GM23248 (cell line): ENCODE data around the gene PDE3A. TPM values are rescaled to one million over a fixed set of nuclear protein-coding genes. Genes with fewer than 3 reads are reported as not detected.

Source experiments
- DNase-seq: peaks from one replicate; pipeline ENCODE4 v3.0.0-alpha.2; 2015
- H2AFZ ChIP-seq: fragments of 200-600 bp; sonication (generic); 2 replicates; pipeline ENCODE4 v1.6.1; 2016; ENCODE audit warnings: antibody characterized with exemption
- H3F3A ChIP-seq: fragments of 200-600 bp; sonication (generic); 2 replicates; pipeline ENCODE4 v1.6.1; 2016; ENCODE audit warnings: mild to moderate bottlenecking, antibody characterized with exemption, mixed run types; ENCODE audit not compliant: insufficient read depth
- H3K27ac ChIP-seq: fragments of 200-600 bp; sonication (generic); 2 replicates; pipeline ENCODE4 v1.5.1; 2016; ENCODE audit warnings: mild to moderate bottlenecking
- H3K27me3 ChIP-seq: fragments of 200-600 bp; sonication (generic); replicated peaks from 2 replicates; pipeline ENCODE4 v1.6.1; 2016; ENCODE audit warnings: mild to moderate bottlenecking; ENCODE audit not compliant: insufficient read depth
- H3K36me3 ChIP-seq: fragments of 200-600 bp; sonication (generic); 2 replicates; pipeline ENCODE4 v1.6.1; 2016; ENCODE audit warnings: low read depth, mild to moderate bottlenecking
- H3K4me1 ChIP-seq: fragments of 200-600 bp; sonication (generic); 2 replicates; pipeline ENCODE4 v1.6.1; 2016; ENCODE audit warnings: mild to moderate bottlenecking; ENCODE audit not compliant: insufficient read depth
- H3K4me2 ChIP-seq: fragments of 200-600 bp; sonication (generic); one replicate; pipeline ENCODE4 v1.6.1; 2016; ENCODE audit warnings: mild to moderate bottlenecking; ENCODE audit not compliant: unreplicated experiment
- H3K4me3 ChIP-seq: fragments of 200-600 bp; sonication (generic); 2 replicates; pipeline ENCODE4 v1.5.1; 2016; ENCODE audit warnings: mild to moderate bottlenecking
- H3K79me2 ChIP-seq: fragments of 200-600 bp; sonication (generic); 2 replicates; pipeline ENCODE4 v1.6.1; 2016; ENCODE audit warnings: mild to moderate bottlenecking; ENCODE audit not compliant: insufficient read depth
- H3K9ac ChIP-seq: fragments of 200-600 bp; sonication (generic); 2 replicates; pipeline ENCODE4 v1.6.1; 2016; ENCODE audit warnings: mild to moderate bottlenecking
- H3K9me2 ChIP-seq: fragments of 200-600 bp; sonication (generic); 2 replicates; pipeline ENCODE4 v1.6.1; 2016; ENCODE audit warnings: mixed run types, mild to moderate bottlenecking, moderate library complexity; ENCODE audit not compliant: insufficient read depth
- H3K9me3 ChIP-seq: fragments of 200-600 bp; sonication (generic); one replicate; pipeline ENCODE4 v1.6.1; 2017; ENCODE audit warnings: low read depth
- H4K20me1 ChIP-seq: fragments of 200-600 bp; sonication (generic); 2 replicates; pipeline ENCODE4 v1.6.0; 2016; ENCODE audit not compliant: insufficient read depth
- EZH2 ChIP-seq: fragments of 200-600 bp; sonication (generic); IDR thresholded peaks from 2 replicates; pipeline ENCODE4 v1.6.1; 2018; ENCODE audit warnings: antibody characterized with exemption, mild to moderate bottlenecking; ENCODE audit not compliant: insufficient read depth, poor library complexity, severe bottlenecking
- EZH2phosphoT487 ChIP-seq: fragments of 200-600 bp; sonication (generic); IDR thresholded peaks from 2 replicates; pipeline ENCODE4 v1.6.1; 2018; ENCODE audit warnings: antibody characterized with exemption, moderate library complexity, mild to moderate bottlenecking, low read depth; ENCODE audit not compliant: insufficient read depth
- WGBS, 2 experiments: methylation state at CpG; one replicate each; pipeline ENCODE4 v1.1.6; 2015 to 2017; ENCODE audit warnings: low lambda C conversion rate in 2 of 2, low coverage in 1 of 2; ENCODE audit errors: missing lambda C conversion rate in 2 of 2; 5-methylcytosine and 5-hydroxymethylcytosine counted together
- in situ Hi-C: fragments of 300-500 bp; cut with MboI; formaldehyde crosslinking; loops from 2 replicates; pipeline ENCODE4 v1.15.0; 2020
- polyA plus RNA-seq: library from polyadenylated mRNA; unstranded; fragments of >200 nt; fragmentation: Nextera tagmentation; extraction: Ambion mirVana; gene quantifications from 2 replicates; pipeline ENCODE4 v1.2.1, GENCODE V29; 2016
- total RNA-seq: library from RNA; depleted of rRNA; stranded (reverse); fragments of >200 nt; shearing (Covaris generic); gene quantifications from 2 replicates; pipeline ENCODE4 v1.2.3, GENCODE V29; 2014

PDE3A gene
- total and polyA plus RNA-seq, 2 experiments from 2014 or later: 0.11 to 0.43 TPM

GRCh38 chr12:20483776-20484175, 115.4 kb downstream of the PDE3A start:
- Histone ChIP-seq H3K4me1 (peaks cover 31% of the 10 kb centered on the region), H3K4me3 (no peak overlapping the region), H2AFZ (peak overlapping the region; percentile 24; the same call in 1 of the 2 replicates), H3K9ac (no peak overlapping the region), H3K9me2 (no peaks in the 10 kb centered on the region), H4K20me1 (no peaks in the 10 kb centered on the region), H3K4me2 (no peak overlapping the region), H3K9me3 (no peaks in the 10 kb centered on the region), H3K27ac (no peak overlapping the region), H3F3A (peaks cover 10% of the 10 kb centered on the region), H3K27me3 (no peaks in the 10 kb centered on the region), H3K79me2 (no peaks in the 10 kb centered on the region), H3K36me3 (no peaks in the 10 kb centered on the region)
- in situ Hi-C loops: no loop called here
- TF ChIP-seq EZH2 (no peak), EZH2phosphoT487 (no peak)
- DNase-seq: peak; percentile 72
- 73 to 91% methylated on average over 1 of the region's 1 CpG for WGBS, 2 experiments

GRCh38 chr12:20486233-20486632, 117.9 kb downstream of the PDE3A start:
- DNase-seq: peak; percentile 42
- in situ Hi-C loops: no loop called here
- peaks cover 50% of the 10 kb centered on the region for H3K4me1 ChIP-seq
- H3K36me3 ChIP-seq: no peaks in the 10 kb centered on the region
- H2AFZ ChIP-seq: peak overlapping the region; percentile 39
- WGBS, 2 experiments: 79% methylated on average over 2 of the region's 2 CpGs
- H3K4me3 ChIP-seq: no peak overlapping the region
- peak overlapping the region; percentile 56 for H3K4me2 ChIP-seq
- H3K9ac ChIP-seq: no peak overlapping the region; the same call in 1 of the 2 replicates
- TF ChIP-seq EZH2phosphoT487 (no peak), EZH2 (no peak)
- peak overlapping the region; percentile 68 for H3K27ac ChIP-seq
- H3F3A ChIP-seq: peaks cover 33% of the 10 kb centered on the region
- H4K20me1 ChIP-seq: no peaks in the 10 kb centered on the region
- no peaks in the 10 kb centered on the region for H3K79me2 ChIP-seq
- H3K9me2 ChIP-seq: no peaks in the 10 kb centered on the region
- H3K27me3 ChIP-seq: no peaks in the 10 kb centered on the region
- H3K9me3 ChIP-seq: no peaks in the 10 kb centered on the region

- peak overlapping the region; percentile 56 for H3K4me2 ChIP-seq
- WGBS, 2 experiments: 30% methylated on average over 2 of the region's 2 CpGs
- peak; percentile 36 for DNase-seq
These were observed 119.2 kb downstream of the PDE3A start for GRCh38 chr12:20487519-20487918.

GRCh38 chr12:20489645-20490044, 121.3 kb downstream of the PDE3A start:
- TF ChIP-seq EZH2phosphoT487: no peak
- TF ChIP-seq EZH2: no peak
- Histone ChIP-seq H3K27ac (no peak overlapping the region), H3K79me2 (no peaks in the 10 kb centered on the region), H3K4me2 (peak overlapping the region; percentile 27), H3K36me3 (no peaks in the 10 kb centered on the region), H3F3A (peaks cover 65% of the 10 kb centered on the region), H3K9ac (no peak overlapping the region), H3K4me3 (no peak overlapping the region), H3K27me3 (no peaks in the 10 kb centered on the region), H4K20me1 (no peaks in the 10 kb centered on the region), H3K9me3 (no peaks in the 10 kb centered on the region), H3K9me2 (no peaks in the 10 kb centered on the region), H2AFZ (peak overlapping the region; percentile 37; the same call in 1 of the 2 replicates), H3K4me1 (peaks cover 68% of the 10 kb centered on the region)
- WGBS, 2 experiments: 5 to 11% methylated on average over 1 of the region's 1 CpG
- DNase-seq: peak; percentile 35
- in situ Hi-C loops: no loop called here

More at GRCh38 chr12:20487519-20487918, 119.2 kb downstream of the PDE3A start:
- Histone ChIP-seq H4K20me1 (no peaks in the 10 kb centered on the region), H3K4me1 (peaks cover 55% of the 10 kb centered on the region), H2AFZ (no peak overlapping the region), H3K9ac (no peak overlapping the region), H3K9me3 (no peaks in the 10 kb centered on the region), H3K79me2 (no peaks in the 10 kb centered on the region), H3K9me2 (no peaks in the 10 kb centered on the region), H3K36me3 (no peaks in the 10 kb centered on the region), H3F3A (peaks cover 46% of the 10 kb centered on the region), H3K27ac (peak overlapping the region; percentile 68), H3K27me3 (no peaks in the 10 kb centered on the region), H3K4me3 (no peak overlapping the region)
- in situ Hi-C loops: no loop called here
- TF ChIP-seq EZH2phosphoT487: no peak
- no peak for TF ChIP-seq EZH2

GRCh38 chr12:20490213-20490612, 121.9 kb downstream of the PDE3A start:
- Histone ChIP-seq H3K27ac (peak overlapping the region; percentile 47), H3K36me3 (no peaks in the 10 kb centered on the region), H3K27me3 (no peaks in the 10 kb centered on the region), H3K4me2 (peak overlapping the region; percentile 27), H3K9ac (no peak overlapping the region), H4K20me1 (no peaks in the 10 kb centered on the region), H3F3A (peaks cover 66% of the 10 kb centered on the region), H3K4me3 (no peak overlapping the region), H3K9me2 (no peaks in the 10 kb centered on the region), H2AFZ (peak overlapping the region; percentile 37; the same call in 1 of the 2 replicates), H3K9me3 (no peaks in the 10 kb centered on the region), H3K4me1 (peaks cover 74% of the 10 kb centered on the region), H3K79me2 (no peaks in the 10 kb centered on the region)
- peak; percentile 75 for DNase-seq
- TF ChIP-seq EZH2phosphoT487: no peak
- no peak for TF ChIP-seq EZH2
- in situ Hi-C loops: no loop called here
